HepG2 (cell line): ENCODE data around the gene OPRL1. TPM values are rescaled to one million over a fixed set of nuclear protein-coding genes. Genes with fewer than 3 reads are reported as not detected.

ENCODE experiments used
- AKAP8 ChIP-seq: sonication (generic); formaldehyde crosslinking; IDR thresholded peaks from 2 replicates; pipeline ENCODE4 v1.5.1; 2020; ENCODE audit warnings: mild to moderate bottlenecking, missing genetic modification reagents
- ELF4 ChIP-seq: sonication (generic); formaldehyde crosslinking; IDR thresholded peaks from 2 replicates; pipeline ENCODE4 v1.5.0; 2020; ENCODE audit warnings: missing genetic modification reagents, mild to moderate bottlenecking, moderate library complexity, borderline replicate concordance
- EZH2 ChIP-seq: conservative IDR thresholded peaks from 2 replicates; pipeline ENCODE4 v1.6.1; 2012; ENCODE audit warnings: mild to moderate bottlenecking, low read depth, low read length, moderate library complexity
- FOXC1 ChIP-seq: sonication (generic); formaldehyde crosslinking; IDR thresholded peaks from 2 replicates; pipeline ENCODE4 v1.8.0; 2022; ENCODE audit warnings: mild to moderate bottlenecking, missing genetic modification reagents, borderline replicate concordance
- HDAC2 ChIP-seq: sonication (generic); formaldehyde crosslinking; IDR thresholded peaks from 2 replicates; pipeline ENCODE4 v1.4.0; 2020; ENCODE audit warnings: missing genetic modification reagents
- HOXA5 ChIP-seq: sonication (generic); formaldehyde crosslinking; IDR thresholded peaks from 2 replicates; pipeline ENCODE4 v1.4.0; 2020; ENCODE audit warnings: missing genetic modification reagents
- MTF2 ChIP-seq: sonication (generic); formaldehyde crosslinking; IDR thresholded peaks from 2 replicates; pipeline ENCODE4 v1.5.0; 2020; ENCODE audit warnings: missing genetic modification reagents, borderline replicate concordance
- SMAD9 ChIP-seq: sonication (generic); formaldehyde crosslinking; IDR thresholded peaks from 2 replicates; pipeline ENCODE4 v1.5.1; 2020; ENCODE audit warnings: mild to moderate bottlenecking, missing genetic modification reagents
- SRY ChIP-seq: sonication (generic); formaldehyde crosslinking; IDR thresholded peaks from 2 replicates; pipeline ENCODE4 v1.8.0; 2022; ENCODE audit warnings: mild to moderate bottlenecking, missing genetic modification reagents
- TBX2 ChIP-seq: sonication (generic); formaldehyde crosslinking; IDR thresholded peaks from 2 replicates; pipeline ENCODE4 v1.5.0; 2020; ENCODE audit warnings: missing genetic modification reagents, mild to moderate bottlenecking, borderline replicate concordance
- ZC3H4 ChIP-seq: sonication (generic); formaldehyde crosslinking; IDR thresholded peaks from 2 replicates; pipeline ENCODE4 v1.4.0; 2020; ENCODE audit warnings: missing genetic modification reagents, borderline replicate concordance
- ZNF234 ChIP-seq: sonication (generic); formaldehyde crosslinking; conservative IDR thresholded peaks from 2 replicates; pipeline ENCODE4 v1.5.1; 2020; ENCODE audit warnings: mild to moderate bottlenecking, missing genetic modification reagents
- ZNF329 ChIP-seq: sonication (generic); formaldehyde crosslinking; IDR thresholded peaks from 2 replicates; pipeline ENCODE4 v1.9.0; 2021; ENCODE audit warnings: low read depth, mild to moderate bottlenecking, missing genetic modification reagents
- ZNF563 ChIP-seq: sonication (generic); formaldehyde crosslinking; IDR thresholded peaks from 2 replicates; pipeline ENCODE4 v1.8.0; 2022; ENCODE audit warnings: mild to moderate bottlenecking, moderate library complexity, missing genetic modification reagents
- ZNF737 ChIP-seq: sonication (generic); formaldehyde crosslinking; IDR thresholded peaks from 2 replicates; pipeline ENCODE4 v1.5.0; 2020; ENCODE audit warnings: missing genetic modification reagents, mild to moderate bottlenecking, borderline replicate concordance
- polyA plus RNA-seq, 8 experiments: library from polyadenylated mRNA; depleted of rRNA in 3 of 8; stranded (reverse) in 7 of 8; unstranded in 1 of 8; fragments of >200 nt; fragmentation: Illumina TruSeq in 4 of 8; extraction: Trizol in 4 of 8; gene quantifications; 2 replicates each; pipeline versions ENCODE4 v1.2.1 to v1.2.3, GENCODE V29; 2011 to 2016; ENCODE audit warnings: low read depth in 4 of 8, missing spikeins in 1 of 8, mixed read lengths in 1 of 8; ENCODE audit not compliant: insufficient read depth in 1 of 8
- total RNA-seq, 5 experiments: library from RNA; depleted of rRNA; stranded (reverse); fragments of >200 nt; fragmentation: Illumina TruSeq; extraction: Trizol; gene quantifications; 2 replicates each; pipeline ENCODE4 v1.2.3, GENCODE V29; 2016; ENCODE audit warnings: low read depth in 1 of 5
- TF ChIP-seq, protein P1 (sequence below): sonication (generic); formaldehyde crosslinking; IDR thresholded peaks from 2 replicates; pipeline ENCODE4 v1.5.1; 2020; ENCODE audit warnings: mild to moderate bottlenecking, missing genetic modification reagents, moderate library complexity
- TF ChIP-seq, protein P2 (sequence below): sonication (generic); formaldehyde crosslinking; IDR thresholded peaks from 2 replicates; pipeline ENCODE4 v1.5.0; 2020; ENCODE audit warnings: mild to moderate bottlenecking, missing genetic modification reagents
- TF ChIP-seq, protein P3 (sequence below): sonication (generic); formaldehyde crosslinking; IDR thresholded peaks from 2 replicates; pipeline ENCODE4 v1.5.0; 2020; ENCODE audit warnings: mild to moderate bottlenecking, missing genetic modification reagents, borderline replicate concordance

OPRL1 gene
- total and polyA plus RNA-seq, 2 of the 13 experiments (the other 11 are each of a cell fraction or from before 2014, with no cell fraction given) = 0.35 to 0.71 TPM

DNA sequence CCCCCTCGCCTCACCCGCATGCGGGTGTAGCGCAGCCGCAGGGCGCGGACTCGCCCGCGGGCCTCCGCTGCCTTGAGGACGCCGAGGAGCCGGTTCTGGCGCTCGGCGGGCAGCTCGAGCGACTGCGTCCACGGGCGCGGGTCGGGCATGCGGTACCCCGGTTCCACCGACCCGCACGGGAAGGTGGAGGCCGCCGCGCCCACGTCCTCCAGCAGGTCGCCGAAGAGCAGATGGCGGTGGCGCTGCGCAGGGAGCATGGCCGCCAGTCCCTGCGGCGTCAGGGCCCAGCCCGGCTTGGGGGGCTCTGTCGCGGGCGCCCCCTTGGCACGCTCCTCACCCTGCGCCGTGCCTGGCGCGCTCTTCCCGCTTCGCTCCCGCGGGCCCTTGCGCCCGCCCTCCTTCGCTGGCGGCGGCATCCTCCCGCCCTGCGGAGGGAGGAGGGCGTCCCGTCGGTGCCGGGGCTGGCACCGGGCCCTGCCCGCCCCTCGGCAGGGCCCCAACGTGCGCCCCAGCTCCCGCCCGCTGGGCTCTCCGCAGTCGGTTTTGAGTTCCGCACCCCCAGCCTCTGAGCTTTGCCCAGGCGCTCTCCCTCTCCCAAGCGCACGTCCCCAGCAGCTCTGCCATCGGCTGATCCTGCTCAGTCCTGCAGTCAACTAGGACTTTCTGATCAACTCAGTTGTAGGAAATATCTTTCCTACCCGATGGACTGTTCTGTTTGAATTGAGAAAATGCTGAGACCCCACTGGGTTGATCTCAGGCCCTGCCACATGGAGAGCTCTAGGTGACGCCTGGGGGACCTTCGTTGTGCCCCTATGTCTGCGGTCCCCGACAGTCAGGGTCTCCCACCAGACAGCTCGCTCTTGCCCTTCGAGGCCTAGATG lies 4.2 kb downstream of the OPRL1 start, which contains the start of gene LKAAEAR1 (continued):
- TF ChIP-seq SRY (CRISPR knock-in tag) = peak; percentile 44; the same call in 1 of the 2 replicates
- no peak for TF ChIP-seq ZNF737 (CRISPR knock-in tag)
- TF ChIP-seq, protein P1, sequence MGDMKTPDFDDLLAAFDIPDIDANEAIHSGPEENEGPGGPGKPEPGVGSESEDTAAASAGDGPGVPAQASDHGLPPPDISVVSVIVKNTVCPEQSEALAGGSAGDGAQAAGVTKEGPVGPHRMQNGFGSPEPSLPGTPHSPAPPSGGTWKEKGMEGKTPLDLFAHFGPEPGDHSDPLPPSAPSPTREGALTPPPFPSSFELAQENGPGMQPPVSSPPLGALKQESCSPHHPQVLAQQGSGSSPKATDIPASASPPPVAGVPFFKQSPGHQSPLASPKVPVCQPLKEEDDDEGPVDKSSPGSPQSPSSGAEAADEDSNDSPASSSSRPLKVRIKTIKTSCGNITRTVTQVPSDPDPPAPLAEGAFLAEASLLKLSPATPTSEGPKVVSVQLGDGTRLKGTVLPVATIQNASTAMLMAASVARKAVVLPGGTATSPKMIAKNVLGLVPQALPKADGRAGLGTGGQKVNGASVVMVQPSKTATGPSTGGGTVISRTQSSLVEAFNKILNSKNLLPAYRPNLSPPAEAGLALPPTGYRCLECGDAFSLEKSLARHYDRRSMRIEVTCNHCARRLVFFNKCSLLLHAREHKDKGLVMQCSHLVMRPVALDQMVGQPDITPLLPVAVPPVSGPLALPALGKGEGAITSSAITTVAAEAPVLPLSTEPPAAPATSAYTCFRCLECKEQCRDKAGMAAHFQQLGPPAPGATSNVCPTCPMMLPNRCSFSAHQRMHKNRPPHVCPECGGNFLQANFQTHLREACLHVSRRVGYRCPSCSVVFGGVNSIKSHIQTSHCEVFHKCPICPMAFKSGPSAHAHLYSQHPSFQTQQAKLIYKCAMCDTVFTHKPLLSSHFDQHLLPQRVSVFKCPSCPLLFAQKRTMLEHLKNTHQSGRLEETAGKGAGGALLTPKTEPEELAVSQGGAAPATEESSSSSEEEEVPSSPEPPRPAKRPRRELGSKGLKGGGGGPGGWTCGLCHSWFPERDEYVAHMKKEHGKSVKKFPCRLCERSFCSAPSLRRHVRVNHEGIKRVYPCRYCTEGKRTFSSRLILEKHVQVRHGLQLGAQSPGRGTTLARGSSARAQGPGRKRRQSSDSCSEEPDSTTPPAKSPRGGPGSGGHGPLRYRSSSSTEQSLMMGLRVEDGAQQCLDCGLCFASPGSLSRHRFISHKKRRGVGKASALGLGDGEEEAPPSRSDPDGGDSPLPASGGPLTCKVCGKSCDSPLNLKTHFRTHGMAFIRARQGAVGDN (CRISPR knock-in tag) = peak; percentile 74
- peak; percentile 86 for TF ChIP-seq FOXC1
- no peak; the same call in 1 of the 2 replicates for TF ChIP-seq TBX2 (CRISPR knock-in tag)
- no peak for TF ChIP-seq ZNF329 (CRISPR knock-in tag)
- TF ChIP-seq, protein P2, sequence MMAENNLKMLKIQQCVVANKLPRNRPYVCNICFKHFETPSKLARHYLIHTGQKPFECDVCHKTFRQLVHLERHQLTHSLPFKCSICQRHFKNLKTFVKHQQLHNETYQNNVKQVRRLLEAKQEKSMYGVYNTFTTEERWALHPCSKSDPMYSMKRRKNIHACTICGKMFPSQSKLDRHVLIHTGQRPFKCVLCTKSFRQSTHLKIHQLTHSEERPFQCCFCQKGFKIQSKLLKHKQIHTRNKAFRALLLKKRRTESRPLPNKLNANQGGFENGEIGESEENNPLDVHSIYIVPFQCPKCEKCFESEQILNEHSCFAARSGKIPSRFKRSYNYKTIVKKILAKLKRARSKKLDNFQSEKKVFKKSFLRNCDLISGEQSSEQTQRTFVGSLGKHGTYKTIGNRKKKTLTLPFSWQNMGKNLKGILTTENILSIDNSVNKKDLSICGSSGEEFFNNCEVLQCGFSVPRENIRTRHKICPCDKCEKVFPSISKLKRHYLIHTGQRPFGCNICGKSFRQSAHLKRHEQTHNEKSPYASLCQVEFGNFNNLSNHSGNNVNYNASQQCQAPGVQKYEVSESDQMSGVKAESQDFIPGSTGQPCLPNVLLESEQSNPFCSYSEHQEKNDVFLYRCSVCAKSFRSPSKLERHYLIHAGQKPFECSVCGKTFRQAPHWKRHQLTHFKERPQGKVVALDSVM (CRISPR knock-in tag) = peak; percentile 51; the same call in 1 of the 2 replicates
- peak; percentile 100 for TF ChIP-seq MTF2
- 0 out of 2 replicates have a peak, but pooled peaks have one; percentile 30 for TF ChIP-seq AKAP8 (CRISPR knock-in tag)
- no peak for TF ChIP-seq HDAC2 (CRISPR knock-in tag)
- TF ChIP-seq ZNF234 (CRISPR knock-in tag) = 0 out of 2 replicates have a peak, but pooled peaks have one; percentile 32
- TF ChIP-seq EZH2 = peak; percentile 96
- TF ChIP-seq, protein P3, sequence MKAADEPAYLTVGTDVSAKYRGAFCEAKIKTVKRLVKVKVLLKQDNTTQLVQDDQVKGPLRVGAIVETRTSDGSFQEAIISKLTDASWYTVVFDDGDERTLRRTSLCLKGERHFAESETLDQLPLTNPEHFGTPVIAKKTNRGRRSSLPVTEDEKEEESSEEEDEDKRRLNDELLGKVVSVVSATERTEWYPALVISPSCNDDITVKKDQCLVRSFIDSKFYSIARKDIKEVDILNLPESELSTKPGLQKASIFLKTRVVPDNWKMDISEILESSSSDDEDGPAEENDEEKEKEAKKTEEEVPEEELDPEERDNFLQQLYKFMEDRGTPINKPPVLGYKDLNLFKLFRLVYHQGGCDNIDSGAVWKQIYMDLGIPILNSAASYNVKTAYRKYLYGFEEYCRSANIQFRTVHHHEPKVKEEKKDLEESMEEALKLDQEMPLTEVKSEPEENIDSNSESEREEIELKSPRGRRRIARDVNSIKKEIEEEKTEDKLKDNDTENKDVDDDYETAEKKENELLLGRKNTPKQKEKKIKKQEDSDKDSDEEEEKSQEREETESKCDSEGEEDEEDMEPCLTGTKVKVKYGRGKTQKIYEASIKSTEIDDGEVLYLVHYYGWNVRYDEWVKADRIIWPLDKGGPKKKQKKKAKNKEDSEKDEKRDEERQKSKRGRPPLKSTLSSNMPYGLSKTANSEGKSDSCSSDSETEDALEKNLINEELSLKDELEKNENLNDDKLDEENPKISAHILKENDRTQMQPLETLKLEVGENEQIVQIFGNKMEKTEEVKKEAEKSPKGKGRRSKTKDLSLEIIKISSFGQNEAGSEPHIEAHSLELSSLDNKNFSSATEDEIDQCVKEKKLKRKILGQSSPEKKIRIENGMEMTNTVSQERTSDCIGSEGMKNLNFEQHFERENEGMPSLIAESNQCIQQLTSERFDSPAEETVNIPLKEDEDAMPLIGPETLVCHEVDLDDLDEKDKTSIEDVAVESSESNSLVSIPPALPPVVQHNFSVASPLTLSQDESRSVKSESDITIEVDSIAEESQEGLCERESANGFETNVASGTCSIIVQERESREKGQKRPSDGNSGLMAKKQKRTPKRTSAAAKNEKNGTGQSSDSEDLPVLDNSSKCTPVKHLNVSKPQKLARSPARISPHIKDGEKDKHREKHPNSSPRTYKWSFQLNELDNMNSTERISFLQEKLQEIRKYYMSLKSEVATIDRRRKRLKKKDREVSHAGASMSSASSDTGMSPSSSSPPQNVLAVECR (CRISPR knock-in tag) = peak; percentile 46; the same call in 1 of the 2 replicates
- no peak; the same call in 1 of the 2 replicates for TF ChIP-seq ZNF563 (CRISPR knock-in tag)
- TF ChIP-seq ZC3H4 (CRISPR knock-in tag) = no peak
- no peak for TF ChIP-seq SMAD9 (CRISPR knock-in tag)
- no peak for TF ChIP-seq ELF4 (CRISPR knock-in tag)
- no peak for TF ChIP-seq HOXA5 (CRISPR knock-in tag)
